Measurements from ENCODE around the gene FANK1.

FANK1 gene

GRCh38 chr10:125992254-125992653 lies 95.9 kb downstream of the FANK1 start:
- peak; percentile 48 for DNase-seq

DNA sequence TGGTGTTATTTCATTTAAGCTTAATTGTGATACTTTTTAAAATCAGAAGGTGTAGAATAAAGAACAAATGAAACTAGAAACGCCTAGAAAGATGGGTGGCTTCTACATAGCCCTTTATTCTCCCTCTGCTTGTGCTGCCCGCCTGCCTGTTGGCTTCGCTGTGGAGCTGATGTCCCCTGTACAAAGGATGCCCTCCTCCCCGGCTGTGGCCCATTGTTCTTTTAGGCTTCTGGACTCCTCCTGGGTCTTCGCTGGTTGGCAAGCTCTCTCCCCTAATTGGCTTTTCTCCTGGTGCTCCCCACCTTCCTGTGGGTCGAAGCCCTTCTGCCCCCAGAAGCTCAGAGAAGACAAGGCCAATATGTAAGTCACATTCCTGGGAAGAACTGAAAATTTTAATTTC lies 98.2 kb downstream of the FANK1 start:
- no peak for DNase-seq

- DNase-seq, result no peak
These were observed 99.5 kb downstream of the FANK1 start for GRCh38 chr10:125995726-125996304.

DNA sequence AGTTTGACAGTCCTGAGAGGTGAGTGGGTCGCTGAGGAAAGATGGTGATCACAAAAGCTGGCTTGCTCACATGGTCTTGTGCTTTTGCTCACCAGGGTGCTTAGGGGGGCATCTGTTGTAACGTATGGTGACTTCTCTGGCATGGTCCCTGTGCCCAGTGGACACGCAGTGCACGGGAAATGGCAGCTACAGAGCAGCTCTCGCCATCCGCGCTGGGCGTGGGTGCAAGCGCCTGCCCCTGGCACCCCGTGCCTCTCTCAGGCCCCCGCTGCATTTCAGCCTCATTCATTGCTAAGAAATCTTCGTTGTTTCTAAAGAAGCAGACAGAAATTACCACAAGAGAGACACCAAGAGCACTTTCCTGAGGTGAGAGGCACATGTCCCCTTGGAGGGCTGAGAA lies 101.2 kb downstream of the FANK1 start:
- DNase-seq, result no peak

DNA sequence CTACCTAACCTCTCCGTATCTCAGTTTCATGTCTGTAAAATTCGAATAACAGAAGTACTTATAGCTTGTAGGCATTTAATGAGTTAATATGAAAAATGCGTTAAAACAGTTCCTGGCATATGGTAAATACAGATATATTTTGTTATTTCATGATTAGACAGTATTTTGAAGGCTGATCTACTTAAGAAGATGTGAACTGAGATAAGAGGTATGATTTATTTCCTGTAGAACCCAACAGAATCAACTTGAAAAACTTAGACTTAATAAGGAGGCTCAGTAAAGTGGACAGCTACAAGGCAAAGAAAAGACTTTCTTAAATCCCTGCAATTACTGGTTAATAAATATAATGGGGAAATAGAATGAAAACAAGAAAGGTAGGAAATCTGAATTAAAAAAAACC lies 103.3 kb downstream of the FANK1 start:
- no peak for DNase-seq

GRCh38 chr10:126001576-126001975 lies 105.2 kb downstream of the FANK1 start:
- DNase-seq, result peak; percentile 54

DNA sequence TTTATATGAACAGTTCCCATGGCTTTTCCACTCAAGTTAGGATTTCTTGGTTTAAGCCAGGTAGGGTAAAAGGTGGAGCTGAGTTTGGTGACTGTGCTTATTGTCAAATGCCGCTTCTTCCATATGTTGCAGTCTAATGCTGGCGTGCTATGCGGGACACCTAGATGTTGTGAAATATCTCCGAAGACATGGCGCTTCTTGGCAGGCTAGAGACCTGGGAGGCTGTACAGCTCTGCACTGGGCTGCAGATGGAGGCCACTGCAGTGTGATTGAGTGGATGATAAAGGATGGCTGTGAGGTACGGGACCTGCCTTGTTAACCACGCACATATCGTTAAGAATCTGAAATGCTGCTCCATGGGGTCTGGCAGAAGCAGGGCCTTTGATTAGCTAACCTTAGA lies 108.4 kb downstream of the FANK1 start:
- no peak for DNase-seq

DNA sequence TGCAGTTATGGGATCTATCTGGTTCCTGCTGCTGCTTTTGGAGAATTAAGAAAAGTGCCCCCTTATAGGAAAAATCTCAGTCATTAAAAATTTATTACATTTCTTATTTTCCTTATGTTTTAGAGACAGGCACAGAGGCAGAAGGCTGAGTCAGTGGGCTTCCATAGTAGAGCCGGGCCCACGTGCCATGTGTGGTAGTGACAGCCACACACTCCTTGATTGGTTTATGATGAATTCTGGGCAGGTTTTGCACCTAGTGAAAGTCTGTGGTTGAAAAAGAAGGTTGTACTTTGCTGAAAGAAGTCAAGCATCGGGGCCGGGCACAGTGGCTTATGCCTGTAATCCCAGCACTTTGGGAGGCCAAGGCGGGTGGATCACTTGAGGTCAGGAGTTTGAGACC lies 109.9 kb downstream of the FANK1 start:
- DNase-seq, result no peak

DNA sequence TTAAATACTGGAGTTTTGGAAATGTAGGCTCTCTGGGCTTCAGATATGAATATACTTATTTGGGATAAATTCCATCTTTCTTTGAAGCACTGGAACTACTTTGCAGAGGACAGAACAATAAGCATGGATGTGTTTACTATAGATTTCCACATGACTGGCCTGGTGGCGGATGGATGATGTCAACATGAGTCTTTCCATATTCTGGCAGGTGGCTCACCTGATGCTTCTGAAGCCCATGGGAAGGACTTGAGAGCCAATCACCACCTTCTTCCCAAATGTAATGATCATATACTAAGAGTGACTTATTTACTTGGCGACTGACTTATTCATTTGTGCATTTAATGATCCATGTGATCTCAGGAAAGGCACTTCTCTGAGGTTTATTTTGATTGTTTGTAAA lies 110.5 kb downstream of the FANK1 start:
- peak; percentile 45 for DNase-seq

DNA sequence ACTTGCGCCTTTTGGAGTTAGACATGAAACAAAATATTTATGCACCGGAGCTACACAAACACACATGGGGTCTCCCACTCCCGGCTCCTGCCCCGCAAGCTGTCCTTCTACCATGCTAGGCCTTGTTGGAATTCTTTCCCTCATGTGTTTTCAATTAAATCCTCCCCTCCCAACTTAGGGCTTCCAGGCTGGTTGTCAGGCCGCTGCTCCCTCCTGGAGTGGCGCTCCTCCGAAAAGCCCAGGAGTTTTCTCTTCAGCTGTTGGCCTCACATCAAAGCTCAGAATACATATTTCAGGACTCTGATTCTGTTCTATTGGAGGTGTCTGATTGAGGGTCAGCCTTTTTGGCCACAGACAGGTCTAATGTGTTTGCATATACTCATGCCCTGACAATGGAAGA lies 113.3 kb downstream of the FANK1 start:
- DNase-seq, result no peak

DNA sequence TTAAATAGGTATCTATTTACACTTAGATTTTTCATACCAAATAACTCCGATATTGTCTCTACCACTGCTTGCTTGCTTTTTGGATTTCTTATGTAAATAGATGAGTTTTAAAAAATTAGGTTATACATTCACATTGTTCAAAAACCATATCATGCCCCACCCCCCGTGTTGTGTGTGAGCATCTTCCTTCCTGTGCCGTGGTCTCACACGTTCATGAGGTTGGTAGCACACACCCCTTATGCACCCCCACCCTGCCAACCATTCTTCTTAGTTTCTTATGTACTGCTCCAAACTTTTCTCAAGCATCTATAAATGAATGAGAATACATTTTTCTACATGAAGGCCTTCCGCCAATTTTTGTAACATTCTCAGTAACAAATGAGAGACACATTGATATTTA lies 115.6 kb downstream of the FANK1 start:
- DNase-seq, result no peak

DNA sequence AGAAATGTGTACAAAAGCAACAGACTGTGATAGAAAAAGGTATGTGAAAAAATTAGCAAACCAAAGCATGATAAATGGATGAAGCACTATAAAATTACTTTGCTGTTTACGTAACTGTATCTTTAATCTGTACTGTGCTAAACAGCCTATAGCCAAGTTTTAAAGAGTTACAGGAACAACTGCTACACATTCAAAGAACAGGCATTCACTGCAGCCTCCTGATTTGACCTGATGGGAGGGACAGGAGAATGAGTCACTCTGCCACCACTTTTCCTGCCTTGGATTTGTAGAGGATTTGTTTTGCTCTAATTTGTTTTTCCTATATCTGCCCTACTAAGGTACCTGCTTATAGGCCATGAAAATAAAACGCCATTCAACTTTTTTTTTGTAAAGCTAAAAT lies 116.1 kb downstream of the FANK1 start:
- DNase-seq, result no peak

DNA sequence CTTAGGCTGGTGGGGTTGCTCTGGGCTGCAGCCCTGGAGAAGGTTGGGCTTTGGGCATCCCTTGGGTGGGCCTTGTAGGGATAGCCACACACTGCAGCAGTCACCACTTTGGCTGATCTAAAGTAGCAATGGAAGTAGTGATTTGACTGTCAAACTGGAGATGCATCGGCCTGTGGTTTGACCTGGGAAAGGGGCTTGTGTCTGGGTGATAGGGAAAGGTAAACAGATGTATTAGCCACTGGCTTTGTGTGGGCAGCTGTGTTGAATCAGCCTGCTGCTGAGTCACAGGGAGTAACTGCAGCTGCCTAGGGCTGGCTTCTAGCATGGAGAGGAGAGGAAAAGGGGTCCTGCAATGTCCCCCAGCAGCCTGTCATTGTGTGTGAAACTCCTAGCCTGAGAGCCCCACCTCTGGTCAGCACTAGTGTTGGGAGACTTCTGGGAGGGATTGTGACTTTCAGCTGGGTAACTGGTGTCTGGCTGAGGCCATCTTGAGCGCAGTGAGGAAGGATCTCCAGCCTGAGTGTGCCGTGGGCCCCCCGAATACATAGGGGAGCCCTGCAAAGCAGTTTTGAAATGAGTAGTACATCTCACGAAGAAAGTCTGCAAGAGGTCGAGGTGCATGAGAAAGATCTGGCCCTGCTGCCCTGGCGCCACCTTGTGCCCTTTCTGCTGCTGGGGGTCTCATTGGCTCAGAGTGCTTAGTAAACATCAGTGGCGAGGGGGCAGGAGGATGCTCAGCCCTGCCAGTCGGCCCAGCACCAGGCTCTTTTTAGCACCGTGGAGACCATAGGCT lies 117.3 kb downstream of the FANK1 start:
- no peak for DNase-seq

GRCh38 chr10:126014309-126014708 lies 117.9 kb downstream of the FANK1 start:
- DNase-seq, result peak; percentile 38

GRCh38 chr10:126015413-126015812 lies 119.0 kb downstream of the FANK1 start:
- DNase-seq, result no peak

DNA sequence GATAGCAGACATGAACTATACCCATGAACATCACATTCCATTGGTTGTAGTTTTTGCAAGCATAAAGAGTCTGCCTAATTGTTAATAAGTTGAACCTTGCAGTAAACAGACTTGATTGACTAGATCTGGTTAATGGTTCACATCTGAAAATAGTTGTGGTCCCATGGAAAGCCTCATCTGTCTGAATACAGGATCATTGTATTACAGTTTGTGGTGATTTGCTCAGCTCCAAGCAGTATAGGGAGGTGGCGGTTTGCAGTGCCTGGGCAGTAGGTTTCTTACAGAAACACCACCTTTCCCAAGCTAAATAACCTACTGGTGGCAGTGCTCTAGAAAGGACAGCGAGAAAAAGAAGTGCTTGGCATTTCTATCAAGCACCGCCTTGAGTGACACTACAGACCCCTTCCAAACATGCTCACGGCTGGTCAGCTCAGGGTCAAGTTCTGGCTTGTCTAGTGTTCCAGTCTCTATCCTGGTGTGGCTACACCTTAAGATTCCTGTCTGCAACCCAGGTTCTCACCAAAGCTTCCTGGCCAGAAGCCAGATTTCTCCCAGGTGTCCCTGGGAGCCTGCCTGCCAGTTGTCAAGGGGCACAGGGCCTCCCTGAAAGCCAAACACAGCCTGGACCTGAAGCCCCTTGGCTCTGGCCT lies 119.9 kb downstream of the FANK1 start:
- DNase-seq, result no peak

DNA sequence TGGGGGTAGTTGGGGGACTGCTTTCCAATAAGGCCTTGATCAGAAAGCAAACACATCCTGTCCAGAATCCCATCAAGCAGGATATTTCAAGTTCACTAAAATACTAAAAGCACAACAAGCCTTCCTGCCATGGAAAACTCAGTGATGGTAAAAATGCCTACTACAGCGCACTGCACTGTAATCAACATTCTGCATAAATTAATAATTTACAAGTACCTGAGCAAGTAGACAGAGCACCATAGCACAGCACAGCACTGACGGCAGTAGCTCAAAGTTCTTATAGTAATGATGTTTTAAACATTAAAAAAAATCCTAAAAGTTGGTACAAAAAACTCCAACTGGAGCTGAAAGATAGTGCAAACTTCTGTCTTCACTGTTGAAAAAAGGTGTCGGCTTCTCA lies 120.5 kb downstream of the FANK1 start:
- DNase-seq, result no peak

DNA sequence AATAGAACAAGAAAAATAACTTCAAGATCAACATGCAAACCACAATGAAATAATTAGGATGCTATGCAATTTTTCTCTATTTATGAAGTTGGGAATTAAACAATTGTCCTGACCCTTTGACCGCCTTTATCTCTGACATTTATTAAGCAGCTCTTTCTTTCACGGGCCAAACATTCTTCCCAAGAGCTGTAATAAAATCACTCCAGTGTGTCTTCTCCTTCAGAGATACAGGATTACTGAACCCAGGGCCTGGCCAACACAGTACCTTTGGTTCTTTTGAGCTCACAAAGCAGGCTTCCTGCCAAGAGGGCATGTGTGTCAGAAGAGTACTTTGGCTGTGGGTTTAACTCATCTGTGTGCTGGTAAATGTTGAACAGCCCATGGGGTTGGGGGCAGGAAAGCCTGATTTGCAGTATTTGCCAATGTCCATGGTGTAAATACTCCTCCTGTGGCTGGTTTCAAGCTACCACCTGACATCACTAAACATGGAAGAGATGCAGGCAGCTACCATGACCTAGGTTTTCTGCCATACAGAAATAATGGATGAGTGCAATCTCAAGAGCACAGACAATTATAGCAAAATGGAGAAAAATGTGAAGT lies 121.7 kb downstream of the FANK1 start:
- no peak for DNase-seq

DNA sequence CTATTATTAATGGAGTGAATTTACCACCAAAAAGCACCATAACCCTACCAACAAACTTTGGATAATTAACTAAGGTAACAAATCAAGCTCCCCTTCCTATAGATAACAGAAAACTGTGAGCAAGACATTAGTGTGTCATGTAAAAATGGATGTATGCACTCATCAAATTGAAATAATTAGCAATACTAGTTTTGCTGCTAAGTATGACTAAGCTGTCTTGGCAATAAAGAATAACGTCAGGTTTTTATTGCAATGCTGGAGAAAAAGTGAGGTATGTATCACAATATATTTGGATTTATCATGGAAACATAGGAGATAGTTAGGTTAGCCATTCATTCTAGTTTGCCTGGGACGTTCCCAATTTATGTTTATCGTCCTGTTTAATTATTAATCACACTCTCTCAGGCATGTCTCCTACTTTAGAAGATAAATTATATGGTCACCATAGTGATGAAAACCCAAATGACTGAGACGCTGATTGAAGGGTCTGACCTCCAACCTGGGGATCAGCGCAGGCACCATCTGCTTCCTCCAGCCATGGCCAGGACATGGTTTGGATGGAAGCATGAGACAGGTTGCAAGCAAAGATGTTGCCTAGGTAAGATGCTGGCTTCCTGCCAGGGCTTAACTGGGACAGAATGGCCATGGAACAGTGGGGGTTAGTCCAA lies 125.6 kb downstream of the FANK1 start:
- no peak for DNase-seq

DNA sequence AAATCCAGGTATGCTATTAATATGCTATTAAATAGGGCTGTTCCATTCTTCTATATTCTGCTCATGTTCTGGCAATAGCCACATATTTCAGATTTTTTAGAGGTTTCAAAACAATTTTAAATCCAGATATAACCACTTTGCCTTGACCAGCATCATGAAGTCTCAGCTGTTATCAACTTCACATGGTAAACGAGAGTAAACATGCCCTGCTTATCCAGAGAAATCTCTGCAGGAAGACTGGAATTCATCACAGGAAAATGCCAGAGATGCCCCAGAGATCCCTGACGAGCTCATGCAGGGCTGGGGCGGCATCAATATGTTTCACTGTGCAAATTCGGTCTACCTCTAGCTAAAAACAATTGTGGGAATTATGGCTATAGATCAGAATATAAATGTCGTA lies 126.5 kb downstream of the FANK1 start:
- no peak for DNase-seq

GRCh38 chr10:126027692-126028091 lies 131.3 kb downstream of the FANK1 start:
- DNase-seq, result no peak

DNA sequence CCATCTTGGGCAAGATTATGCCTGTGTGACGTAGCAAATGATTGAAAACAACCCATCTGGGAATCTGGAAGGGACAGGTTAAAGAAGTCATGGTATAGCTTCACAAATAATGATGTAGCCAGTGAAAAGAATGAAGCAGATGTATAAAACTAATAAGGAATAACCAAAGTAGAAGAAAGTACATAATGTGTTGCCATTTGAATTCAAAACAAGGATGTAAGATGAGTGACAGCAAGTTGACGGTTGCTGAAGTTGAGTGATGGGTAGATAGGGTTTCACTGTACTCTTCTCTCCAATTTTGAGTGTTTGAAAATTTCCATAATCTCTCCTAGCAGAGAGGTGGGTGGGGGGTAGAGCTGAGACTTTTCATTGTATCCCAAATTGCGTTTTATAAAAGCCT lies 133.6 kb downstream of the FANK1 start:
- no peak for DNase-seq

GRCh38 chr10:126034586-126034985 lies 138.2 kb downstream of the FANK1 start:
- no peak for DNase-seq
